Measurements from ENCODE around the gene SYNCRIP. TPM values are rescaled to one million over a fixed set of nuclear protein-coding genes. Genes with fewer than 3 reads are reported as not detected.

The SYNCRIP gene
- total RNA-seq, 4 donors from 2014 or later, result 74.4 to 88.1 (median 80.7) TPM

Small RNA genes lying within 50 kb of the gene (small RNA-seq; reads per million reads assigned to genes)
- 0 reads per million in 3 donors for gene SNORD50B

Other genes with a start within 250 kb of the SYNCRIP start
- 10 to 100 TPM; 10.4 to 29.7 (median 18.9) TPM for gene NT5E, start 192.8 kb downstream of the SYNCRIP start, total RNA-seq
- 10 to 100 TPM; 39.6 to 60.6 (median 41.5) TPM for gene SNX14, start 49.0 kb downstream of the SYNCRIP start, total RNA-seq